ENCODE results near the gene ZNF423.

Gene ZNF423

GRCh38 chr16:49589544-49590031 is 266.3 kb downstream of the ZNF423 start:
- no peak for DNase-seq (ENCODE audit: low read depth in 2 of 2, low spot score in 1 of 2)

DNA sequence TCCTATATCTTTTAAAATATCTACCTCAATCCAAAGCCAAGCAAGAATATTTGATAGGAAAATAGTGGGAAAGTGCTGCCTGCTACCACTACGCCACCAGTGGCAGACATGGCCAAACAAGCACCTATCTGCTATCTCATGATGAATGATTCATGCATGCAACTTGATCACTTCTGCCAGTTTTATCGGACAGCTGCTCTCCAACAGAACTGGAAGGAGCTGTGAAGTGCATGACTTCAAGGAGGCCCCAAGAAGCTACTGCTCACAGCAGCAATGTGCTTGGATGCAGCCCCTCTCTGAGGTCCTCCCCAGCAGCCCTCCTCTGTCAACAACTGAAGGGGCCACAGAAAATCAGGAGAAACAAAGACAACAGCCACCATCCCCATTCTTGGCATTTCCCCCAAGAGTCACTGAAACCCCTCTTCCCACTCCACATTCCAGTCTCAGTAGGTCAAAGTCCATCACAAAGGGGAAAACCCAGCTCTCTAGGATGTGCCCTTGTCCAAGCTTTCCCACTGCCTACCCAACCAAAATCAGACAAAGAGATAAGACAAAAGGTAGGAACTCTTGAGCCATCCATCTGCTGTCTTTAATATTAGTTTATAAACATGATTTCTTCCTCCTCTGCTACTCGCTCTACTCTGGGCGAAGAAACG is 267.1 kb downstream of the ZNF423 start:
- DNase-seq (ENCODE audit: low read depth in 2 of 2, low spot score in 1 of 2), result no peak

DNA sequence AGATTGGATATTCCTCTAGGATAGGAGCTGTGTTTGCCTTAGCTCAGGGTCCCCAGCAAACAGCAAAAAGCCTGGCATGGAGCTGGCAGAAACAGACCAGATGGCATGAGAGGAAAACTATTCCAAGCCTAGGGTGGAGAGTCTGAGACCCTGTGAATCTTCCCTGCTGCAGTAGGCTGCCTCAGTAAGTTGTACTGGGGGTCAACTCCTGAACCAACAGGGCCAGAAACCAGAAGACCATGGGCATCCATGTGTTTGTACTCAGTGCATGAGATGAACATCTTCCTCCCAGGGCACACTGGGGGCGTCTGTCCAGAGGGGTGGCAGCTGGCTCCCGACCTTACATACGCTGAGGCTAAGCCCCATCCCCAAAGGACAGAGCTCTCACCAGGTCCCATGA is 267.9 kb downstream of the ZNF423 start:
- no peak for DNase-seq (ENCODE audit: low read depth in 2 of 2, low spot score in 1 of 2)

GRCh38 chr16:49587511-49587910 is 268.4 kb downstream of the ZNF423 start:
- no peak for DNase-seq (ENCODE audit: low read depth in 2 of 2, low spot score in 1 of 2)

- no peak for DNase-seq (ENCODE audit: low read depth in 2 of 2, low spot score in 1 of 2)
Measured at GRCh38 chr16:49586466-49587450, 269.2 kb downstream of the ZNF423 start.

- no peak for DNase-seq (ENCODE audit: low read depth in 2 of 2, low spot score in 1 of 2)
Measured at GRCh38 chr16:49585143-49585832, 270.6 kb downstream of the ZNF423 start.

DNA sequence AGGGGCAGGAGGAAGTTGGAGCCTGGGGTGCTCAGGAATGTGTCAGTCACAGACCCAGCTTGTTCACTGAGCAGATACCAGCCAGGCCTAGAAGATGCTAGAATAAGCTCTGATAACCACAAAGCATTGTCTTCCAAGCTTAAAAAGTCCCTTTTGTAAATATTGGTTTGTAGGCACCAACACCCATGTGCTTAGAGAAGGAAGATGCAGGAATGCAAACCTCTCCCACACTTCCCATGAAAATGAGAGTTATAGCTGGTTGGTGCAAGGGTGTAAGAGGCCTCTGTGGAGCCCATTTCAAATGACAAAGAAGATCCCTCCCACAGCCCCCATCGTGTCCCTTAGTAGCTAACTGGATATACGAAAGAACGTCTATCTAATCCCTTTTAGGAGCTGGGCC is 272.0 kb downstream of the ZNF423 start:
- no peak for DNase-seq (ENCODE audit: low read depth in 2 of 2, low spot score in 1 of 2)

DNA sequence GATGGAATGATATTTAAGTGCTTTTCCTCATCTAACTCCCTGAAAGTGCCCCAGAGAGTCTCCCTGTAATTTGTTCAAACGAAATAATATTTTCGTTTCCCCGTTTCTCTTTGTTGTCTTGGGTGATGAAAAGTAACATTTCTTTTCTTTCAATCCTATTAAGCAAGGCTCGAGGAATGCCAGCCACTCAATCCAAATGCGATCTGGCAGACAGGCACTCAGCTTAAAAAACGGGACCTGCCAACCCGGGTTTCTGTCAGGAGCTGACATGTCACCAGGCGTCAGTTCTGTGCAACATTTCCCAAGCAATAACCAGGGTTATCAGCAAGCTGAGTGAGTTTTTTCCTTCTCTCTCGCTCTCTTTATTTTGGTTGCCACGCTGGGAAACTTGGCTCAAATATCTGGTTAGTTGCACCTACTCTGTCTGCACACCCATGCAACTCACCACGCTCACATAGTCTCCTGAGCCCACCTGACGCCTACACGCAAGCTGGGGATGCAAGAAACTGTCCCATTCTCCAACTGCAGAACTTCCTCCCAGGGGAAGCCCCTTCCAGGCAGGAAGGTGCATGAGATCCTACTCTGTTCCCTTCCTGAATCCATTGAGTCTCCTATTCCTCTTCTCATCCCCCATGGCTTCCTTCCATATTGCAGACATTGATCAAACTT is 274.1 kb downstream of the ZNF423 start:
- no peak for DNase-seq (ENCODE audit: low read depth in 2 of 2, low spot score in 1 of 2)

GRCh38 chr16:49580751-49581303 is 275.1 kb downstream of the ZNF423 start:
- no peak for DNase-seq (ENCODE audit: low read depth in 2 of 2, low spot score in 1 of 2)

GRCh38 chr16:49578435-49579024 is 277.4 kb downstream of the ZNF423 start:
- DNase-seq (ENCODE audit: low read depth in 2 of 2, low spot score in 1 of 2), result no peak

- no peak for DNase-seq (ENCODE audit: low read depth in 2 of 2, low spot score in 1 of 2)
Measured at GRCh38 chr16:49578018-49578417, 277.9 kb downstream of the ZNF423 start.

- DNase-seq (ENCODE audit: low read depth in 2 of 2, low spot score in 1 of 2), result no peak
Measured at GRCh38 chr16:49576941-49577340, 279.0 kb downstream of the ZNF423 start.

- DNase-seq (ENCODE audit: low read depth in 2 of 2, low spot score in 1 of 2), result no peak
Measured at GRCh38 chr16:49576173-49576494, 279.8 kb downstream of the ZNF423 start.

DNA sequence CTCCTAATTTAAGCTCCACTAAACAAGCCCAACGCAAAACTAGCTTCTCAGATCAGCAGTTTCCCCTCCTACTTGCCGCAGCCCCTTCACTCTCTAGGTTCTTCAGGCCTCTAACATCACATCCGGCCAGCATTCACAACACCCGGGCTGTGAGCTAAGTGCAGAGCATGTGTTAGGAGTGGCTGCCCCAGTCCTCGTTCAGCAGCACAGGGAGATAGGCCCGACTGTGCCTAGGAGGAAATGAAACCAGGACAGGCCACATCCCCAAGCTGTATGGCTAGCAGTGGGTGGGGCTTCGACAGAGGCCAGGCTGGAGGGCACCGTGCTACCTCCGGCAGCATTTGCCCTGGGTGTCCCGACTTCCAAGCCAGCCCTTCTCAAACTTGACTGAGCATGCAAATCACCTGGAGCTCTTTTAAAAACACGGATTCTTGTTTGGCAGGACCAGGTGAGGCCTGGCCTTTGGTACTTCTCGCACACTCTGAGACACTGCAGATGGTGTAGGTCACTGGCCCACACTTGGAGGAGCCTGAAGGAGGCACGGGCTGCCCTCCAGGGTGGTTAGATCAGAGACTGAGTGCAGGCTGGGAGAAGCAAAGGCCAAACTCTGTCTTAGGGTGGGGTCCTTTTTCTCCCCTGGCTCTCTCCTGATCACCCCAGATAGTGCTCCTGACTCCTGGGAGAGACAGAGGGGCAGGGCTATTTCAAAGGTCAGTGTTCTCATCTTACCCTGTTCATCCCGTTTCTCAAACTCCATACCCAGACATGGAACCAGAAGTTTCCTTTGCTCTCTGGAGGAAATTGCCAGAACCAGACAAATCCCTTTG is 280.4 kb downstream of the ZNF423 start:
- no peak for DNase-seq (ENCODE audit: low read depth in 2 of 2, low spot score in 1 of 2)

DNA sequence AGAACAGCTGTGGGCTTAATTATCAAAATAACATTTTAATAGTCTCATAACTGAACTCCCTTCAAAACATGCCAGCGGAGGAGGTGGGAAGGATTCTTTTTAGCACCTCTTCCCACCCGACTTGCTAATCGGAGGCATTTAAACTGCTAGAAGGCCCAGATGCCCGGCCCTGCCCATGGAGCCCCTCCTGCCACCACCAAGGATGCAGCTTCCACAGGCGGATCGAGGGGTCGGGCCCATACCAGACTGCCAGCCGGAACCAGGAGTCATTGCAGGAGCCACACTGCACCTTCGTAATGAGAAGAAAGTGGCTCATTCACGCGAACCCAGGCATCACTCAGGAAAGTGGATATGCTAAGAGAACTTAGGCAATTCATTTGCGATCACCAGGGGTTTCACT is 281.1 kb downstream of the ZNF423 start:
- no peak for DNase-seq (ENCODE audit: low read depth in 2 of 2, low spot score in 1 of 2)

GRCh38 chr16:49567950-49568349 is 288.0 kb downstream of the ZNF423 start:
- no peak for DNase-seq (ENCODE audit: low read depth in 2 of 2, low spot score in 1 of 2)

- DNase-seq (ENCODE audit: low read depth in 2 of 2, low spot score in 1 of 2), result no peak
Measured at GRCh38 chr16:49566432-49566831, 289.5 kb downstream of the ZNF423 start.

DNA sequence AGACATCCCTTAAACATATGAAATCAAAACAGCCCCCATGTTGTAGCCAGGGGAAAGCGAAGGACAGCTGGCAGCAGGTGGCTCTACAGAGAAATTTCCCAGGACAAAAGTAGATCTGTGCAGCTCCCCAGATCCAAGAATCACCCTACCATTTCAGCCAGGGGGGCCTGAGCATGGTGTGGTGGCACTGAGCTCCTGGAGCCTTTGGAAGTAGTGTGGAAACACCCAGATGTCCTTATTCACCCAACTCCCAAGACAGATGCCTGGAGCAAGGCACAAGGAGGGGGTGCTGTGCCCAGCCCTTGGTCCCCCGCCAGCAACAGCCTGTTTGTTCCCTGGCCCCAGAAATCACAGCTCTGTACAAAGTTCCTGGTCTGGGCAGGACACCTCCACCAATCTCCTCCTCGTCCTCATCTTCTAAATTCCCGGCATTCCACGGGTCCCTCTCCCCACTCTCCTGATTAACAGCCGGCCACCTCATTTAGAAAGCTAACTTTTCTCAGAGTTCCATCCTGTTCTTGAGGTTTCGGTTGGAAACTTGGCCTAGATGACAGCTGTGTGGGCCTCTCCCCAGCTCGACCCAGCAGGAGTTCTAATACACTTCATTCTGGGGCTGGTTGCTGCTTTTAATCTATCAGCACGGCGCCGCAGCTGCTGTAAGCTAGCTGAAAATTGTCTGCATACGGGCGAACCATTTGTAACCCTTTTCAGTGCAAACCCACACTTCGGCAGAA is 291.2 kb downstream of the ZNF423 start:
- DNase-seq (ENCODE audit: low read depth in 2 of 2, low spot score in 1 of 2), result no peak

DNA sequence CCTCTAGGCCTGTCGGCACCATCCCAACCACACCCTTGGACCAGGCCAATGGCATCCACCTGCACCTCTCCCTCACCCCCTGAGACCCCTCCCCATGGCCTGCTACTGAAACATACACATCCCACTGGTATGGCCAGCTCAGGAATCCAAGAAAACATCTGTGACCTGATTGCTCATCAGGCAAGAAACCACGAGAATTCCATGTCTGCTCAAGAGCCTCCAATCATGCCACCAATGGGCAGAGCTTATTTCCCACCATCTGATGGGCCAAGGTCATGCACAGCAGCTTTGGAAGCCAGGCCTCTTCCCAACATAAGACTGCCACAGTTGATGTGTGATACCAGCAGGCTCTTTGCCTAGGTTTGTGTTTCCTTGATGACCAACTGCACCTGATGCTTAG is 292.2 kb downstream of the ZNF423 start:
- DNase-seq (ENCODE audit: low read depth in 2 of 2, low spot score in 1 of 2), result no peak
